HG02885 (cell line): ENCODE measurements around the gene VMAC.

ENCODE experiments used
- ATAC-seq: cut with Tn5 transposase; IDR thresholded peaks from one replicate; pipeline ENCODE4 v1.9.1; 2021; ENCODE audit warnings: mild to moderate bottlenecking; ENCODE audit not compliant: unreplicated experiment, poor library complexity

Gene VMAC

GRCh38 chr19:5903056-5903623 is 1.5 kb upstream of the VMAC start:
- ATAC-seq = no peak

- peak; percentile 41 for ATAC-seq
Measured at GRCh38 chr19:5903624-5904351, 884 bp upstream of the VMAC start, which contains the start of gene NDUFA11. Gene NDUFA11, minus strand, starts transcription at chr19:5903790. Its CDS starts 82 bp downstream, at chr19:5903708.

- no peak for ATAC-seq
Measured at GRCh38 chr19:5905114-5905778, 574 bp downstream of the VMAC start.

DNA sequence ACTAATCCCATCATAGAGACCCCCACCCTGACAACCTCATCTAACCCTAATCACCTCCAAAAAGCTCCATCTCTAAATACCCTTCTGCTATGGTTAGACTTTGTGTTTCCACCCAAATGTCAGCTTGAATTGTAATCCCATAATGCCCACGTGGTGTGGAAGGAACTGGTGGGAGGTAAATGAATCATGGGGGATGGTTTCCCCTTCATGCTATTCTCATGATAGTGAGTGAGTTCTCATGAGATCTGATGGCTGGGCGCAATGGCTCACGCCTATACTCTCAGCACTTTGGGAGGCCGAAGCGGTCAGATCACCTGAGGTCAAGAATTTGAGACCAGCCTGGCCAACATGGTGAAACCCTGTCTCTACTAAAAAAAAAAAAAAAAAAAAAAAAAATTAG is 2.6 kb downstream of the VMAC start:
- no peak for ATAC-seq

GRCh38 chr19:5908773-5909442 is 4.2 kb downstream of the VMAC start:
- ATAC-seq = no peak

GRCh38 chr19:5910638-5910907 is 5.9 kb downstream of the VMAC start:
- ATAC-seq = no peak

- ATAC-seq = no peak
Measured at GRCh38 chr19:5911366-5911765, 6.7 kb downstream of the VMAC start.

DNA sequence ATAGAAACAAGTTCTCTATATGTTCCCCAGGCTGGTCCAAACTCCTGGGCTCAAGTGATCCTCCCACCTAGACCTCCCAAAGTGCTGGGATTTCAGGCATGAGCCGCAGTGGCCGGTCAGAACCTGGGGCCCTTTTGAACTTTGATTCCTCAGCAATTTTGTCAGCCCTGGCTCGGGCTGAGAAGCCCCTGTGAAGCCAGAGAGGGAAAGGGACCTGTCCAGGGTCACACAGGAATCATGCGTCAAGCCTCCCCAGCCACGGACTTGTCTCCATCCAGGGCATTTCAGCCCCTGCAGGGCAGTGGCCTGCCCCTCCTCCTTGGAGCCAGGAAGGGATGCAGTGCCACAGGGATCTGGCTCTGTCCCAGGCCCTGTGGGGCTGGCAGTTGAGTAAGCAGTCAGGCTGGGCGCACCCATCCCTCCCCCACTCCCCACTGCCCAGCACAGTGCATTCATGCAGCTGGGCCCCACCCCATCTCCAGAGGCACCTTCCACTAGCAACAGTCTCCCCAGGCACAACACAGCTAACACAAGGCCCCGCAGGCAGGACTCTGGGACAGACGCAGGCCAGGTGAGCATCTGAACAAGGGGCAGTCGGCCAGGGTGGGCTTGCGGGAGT is 9.2 kb downstream of the VMAC start, which contains the start of gene CAPS:
TSS of gene CAPS (plus strand) at position 516 of the 619 bp plus-strand sequence. CDS start 153 bp downstream, outside the sequence.
- ATAC-seq = no peak

DNA sequence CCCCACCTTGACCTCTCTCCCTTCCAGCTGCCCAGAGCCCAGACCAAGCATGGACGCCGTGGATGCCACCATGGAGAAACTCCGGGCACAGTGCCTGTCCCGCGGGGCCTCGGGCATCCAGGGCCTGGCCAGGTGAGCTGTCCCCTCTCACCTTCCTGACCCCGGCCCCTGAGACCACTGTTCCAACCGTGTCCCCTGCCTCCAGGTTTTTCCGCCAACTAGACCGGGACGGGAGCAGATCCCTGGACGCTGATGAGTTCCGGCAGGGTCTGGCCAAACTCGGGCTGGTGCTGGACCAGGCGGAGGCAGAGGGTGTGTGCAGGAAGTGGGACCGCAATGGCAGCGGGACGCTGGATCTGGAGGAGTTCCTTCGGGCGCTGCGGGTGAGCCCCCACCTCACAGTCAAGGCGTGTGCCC is 9.7 kb downstream of the VMAC start:
- no peak for ATAC-seq

- no peak for ATAC-seq
Measured at GRCh38 chr19:5914946-5915781, 10.5 kb downstream of the VMAC start.

GRCh38 chr19:5915782-5916165 is 11.1 kb downstream of the VMAC start:
- no peak for ATAC-seq

DNA sequence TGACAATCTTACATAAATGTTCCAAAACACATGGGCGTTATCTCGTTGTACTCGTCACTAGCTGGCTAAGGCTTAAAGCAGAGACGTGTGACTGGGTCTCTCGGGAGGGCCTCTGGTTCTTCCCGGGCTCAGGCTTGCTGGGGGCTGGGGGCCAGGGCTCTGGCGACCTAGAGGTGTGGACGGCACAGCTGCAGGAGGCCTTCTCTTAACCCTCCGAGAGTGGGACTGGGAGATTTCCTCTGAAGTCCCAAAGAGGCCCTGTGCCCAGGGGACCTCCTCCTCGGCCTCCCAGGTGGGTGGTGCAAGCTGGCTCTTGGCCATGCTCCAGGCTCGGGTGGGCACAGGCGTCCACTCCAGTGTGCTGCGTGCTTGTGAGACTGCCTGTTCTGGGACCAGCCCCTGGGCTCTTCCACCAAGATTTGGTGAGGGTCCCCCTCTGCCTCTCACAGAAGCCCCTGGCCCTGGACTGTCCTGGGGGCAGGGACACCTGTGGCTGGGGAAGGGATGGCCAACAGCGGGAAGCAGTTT is 11.6 kb downstream of the VMAC start:
- no peak for ATAC-seq

- ATAC-seq = no peak
Measured at GRCh38 chr19:5917431-5918107, 12.9 kb downstream of the VMAC start.

DNA sequence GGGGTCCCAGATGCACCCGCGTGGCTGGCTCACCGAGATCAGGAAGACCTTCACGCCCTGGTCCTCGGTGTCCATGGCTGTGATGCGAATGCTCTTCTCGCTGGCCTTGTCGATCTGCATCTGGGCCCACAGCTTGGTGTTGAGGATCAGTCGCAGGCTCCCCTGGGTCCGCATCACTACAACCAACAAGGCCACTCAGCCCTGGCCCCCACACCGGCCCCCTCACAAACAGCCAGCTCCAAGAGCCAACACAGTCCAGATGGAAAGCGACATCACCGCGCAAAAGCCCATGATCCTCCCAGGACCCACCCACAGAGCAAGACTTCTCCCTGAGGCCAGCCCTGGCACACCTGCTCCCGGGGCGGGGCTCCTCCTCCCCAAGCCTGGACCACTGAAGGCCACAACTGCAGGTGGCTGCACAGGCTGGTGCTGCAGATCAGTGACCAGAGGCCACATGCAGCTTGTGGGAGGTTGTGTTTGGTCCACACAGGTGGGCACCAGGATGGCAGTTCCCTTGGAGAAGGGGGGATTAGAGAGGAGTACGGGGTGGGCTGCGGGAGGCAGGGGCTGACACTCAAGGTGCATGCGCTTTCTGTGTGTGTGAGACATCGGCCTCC is 13.9 kb downstream of the VMAC start:
- ATAC-seq = no peak

DNA sequence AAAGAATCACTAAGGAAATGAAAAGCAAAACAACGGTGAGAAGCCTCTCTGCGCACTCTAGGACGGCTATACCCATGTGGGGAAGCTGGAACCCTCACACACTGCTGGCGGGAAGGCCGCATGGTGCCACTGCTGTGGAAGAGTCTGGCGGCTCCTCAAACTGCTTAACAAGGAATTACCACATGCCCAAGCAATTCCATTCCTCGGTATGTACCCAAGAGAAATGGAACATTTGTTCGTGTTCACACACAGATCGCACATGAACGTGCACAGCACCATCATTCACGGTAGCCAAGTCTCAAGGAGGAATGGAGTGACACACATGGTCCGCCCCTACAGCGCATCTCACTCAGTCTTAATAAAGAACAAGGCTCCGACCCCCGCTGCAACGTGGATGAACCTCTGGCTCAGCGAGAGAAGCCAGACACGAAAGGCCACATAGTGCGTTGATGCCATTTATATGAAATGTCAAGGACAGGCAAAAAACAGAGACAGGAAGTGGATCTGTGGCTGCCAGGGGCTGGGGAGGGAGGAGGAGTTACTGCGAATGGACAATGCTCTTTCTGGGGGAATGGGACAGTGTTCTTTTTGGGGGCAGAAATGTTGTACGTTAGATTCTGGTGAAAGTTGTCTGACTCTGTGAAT is 17.0 kb downstream of the VMAC start:
- no peak for ATAC-seq

DNA sequence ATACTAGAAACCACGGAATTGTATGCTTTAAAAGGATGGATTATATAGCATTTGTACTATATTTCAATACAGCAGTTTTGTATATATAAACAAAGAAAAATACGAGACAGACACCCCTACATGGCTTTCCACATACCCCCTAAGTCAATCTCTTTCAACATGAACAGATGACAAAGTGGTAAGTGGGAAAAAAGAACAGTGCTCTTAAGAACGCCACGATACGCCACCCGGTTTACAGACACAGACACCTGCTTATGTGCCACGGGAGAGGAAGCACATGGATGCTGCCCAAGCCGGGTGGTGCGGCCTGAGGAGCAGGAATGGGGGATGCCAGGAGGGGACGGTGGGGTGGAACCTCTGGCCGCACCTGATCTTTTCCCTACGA is 17.5 kb downstream of the VMAC start:
- no peak for ATAC-seq

DNA sequence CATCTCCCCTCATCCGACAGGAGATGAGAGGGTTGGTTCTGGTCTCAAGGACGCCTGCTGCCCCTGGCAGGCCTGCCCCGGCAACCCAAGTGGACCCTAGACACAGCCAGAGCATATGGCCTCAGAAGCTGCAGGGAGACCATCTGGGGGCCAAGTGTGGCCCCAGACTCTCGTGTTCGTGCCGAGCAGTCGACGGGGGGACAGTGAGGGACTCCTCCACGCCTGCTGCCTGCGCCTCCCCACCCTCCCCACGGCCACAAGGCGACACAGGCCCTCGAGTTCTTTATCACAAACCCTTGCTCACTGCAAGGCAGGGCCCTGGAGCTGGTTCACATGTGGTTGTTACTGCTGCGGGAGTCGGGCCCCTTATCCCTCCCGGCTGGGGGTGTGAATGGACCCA is 18.7 kb downstream of the VMAC start:
- ATAC-seq = no peak

GRCh38 chr19:5925830-5926427 is 21.3 kb downstream of the VMAC start:
- no peak for ATAC-seq
